ENCODE data around the gene LRBA.

LRBA gene

DNA sequence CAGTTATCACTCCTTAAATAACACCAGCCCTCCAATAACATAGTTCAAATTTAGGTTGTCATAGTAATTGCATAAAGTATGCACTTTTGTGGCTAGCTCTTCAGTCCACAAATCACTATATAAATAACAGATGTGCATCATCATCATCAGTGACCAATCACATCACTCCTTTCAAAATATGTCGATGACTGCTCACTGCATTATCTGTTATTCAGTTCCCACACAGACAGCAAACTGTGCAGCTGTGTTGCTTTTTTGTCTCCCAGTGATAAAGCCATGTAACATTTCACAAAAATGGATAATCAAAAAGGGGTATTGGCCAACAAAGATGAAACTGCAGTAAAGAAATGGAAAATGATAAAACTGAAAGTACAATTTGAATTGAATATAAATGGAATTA, 731.4 kb downstream of the LRBA start:
- DNase-seq (ENCODE audit: low read depth, low spot score), result no peak

DNA sequence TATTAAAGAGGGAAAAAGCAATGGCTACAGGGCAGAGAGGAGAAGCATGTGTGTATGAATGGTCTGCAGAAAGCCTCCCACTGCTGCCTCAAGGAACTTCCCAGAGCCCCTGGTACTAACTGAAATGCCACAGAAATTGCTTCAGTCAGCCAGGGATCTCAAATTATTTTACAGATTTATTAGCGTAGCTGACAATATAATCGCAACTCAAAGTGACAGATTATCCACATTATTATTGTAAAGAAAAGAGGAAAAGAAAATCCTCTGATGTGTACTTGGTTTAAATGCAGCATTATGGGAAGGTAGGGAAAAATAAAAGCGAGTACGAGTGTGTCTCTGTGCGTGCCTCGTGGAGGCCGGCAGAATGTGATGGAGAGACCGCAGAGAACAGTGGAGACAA, 734.1 kb downstream of the LRBA start:
- no peak for DNase-seq (ENCODE audit: low read depth, low spot score)

DNA sequence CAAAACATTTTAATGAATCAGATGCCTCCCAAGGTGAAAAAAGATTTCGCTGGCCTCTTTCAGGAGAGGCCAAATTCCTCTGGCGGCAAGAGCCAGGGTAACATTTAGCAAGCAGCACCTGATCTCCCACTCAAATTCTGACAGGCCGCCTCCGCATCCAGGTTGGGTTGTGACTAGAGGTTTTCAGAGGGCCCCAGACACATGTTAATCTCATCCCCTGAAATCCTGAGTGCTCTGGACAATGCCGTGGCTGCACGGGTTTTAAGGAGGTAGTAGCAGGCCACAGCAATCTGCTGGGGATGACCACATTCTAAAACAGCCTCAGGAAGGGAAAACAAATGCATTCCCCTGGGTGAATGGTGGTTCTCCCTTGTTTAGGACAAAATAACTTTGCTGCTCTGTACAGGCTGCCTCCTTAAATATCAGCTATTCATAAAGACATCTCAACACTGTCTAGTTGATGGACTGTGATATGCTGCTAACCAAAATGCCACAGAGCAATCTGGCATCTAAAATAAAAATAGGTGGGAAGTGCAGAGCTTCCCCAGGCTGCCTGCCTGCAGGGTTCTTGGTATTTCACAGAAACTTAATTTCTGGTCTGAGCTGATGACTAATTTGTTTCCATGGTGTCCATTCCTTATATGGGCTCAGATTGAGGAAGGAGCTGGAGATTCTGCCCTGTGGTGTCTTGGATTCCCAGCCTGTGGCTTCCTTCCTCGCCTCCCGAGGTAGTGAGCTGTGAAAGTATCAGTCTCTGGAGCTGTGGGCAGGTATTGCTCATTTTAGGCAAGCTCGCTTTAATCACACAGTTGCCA, 734.8 kb downstream of the LRBA start:
- DNase-seq (ENCODE audit: low read depth, low spot score), result no peak

DNA sequence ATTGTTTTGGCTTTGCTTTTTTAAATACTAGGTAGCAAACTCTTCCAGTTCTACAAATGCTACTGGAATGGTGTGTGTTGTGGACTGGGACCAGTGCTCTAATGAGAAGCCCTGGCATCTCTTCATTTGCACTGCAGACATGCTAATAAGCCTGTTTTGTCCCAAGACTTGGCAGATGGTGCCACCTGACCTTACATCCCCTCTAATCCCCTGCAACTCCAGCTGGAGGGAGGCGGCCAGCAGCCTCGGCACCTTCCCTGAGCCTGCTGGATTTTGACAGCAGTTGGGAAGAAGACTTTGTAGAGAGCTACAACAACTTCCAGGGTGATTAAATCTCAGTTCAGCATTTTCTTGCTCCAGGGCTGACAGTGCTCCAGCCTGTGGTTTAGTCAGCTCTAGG, 736.9 kb downstream of the LRBA start:
- no peak for DNase-seq (ENCODE audit: low read depth, low spot score)

- no peak for DNase-seq (ENCODE audit: low read depth, low spot score)
Observed at GRCh38 chr4:150268444-150268843, 746.6 kb downstream of the LRBA start.

- no peak for DNase-seq (ENCODE audit: low read depth, low spot score)
Observed at GRCh38 chr4:150265806-150266205, 749.3 kb downstream of the LRBA start.

- no peak for DNase-seq (ENCODE audit: low read depth, low spot score)
Observed at GRCh38 chr4:150264595-150265161, 750.4 kb downstream of the LRBA start.

DNA sequence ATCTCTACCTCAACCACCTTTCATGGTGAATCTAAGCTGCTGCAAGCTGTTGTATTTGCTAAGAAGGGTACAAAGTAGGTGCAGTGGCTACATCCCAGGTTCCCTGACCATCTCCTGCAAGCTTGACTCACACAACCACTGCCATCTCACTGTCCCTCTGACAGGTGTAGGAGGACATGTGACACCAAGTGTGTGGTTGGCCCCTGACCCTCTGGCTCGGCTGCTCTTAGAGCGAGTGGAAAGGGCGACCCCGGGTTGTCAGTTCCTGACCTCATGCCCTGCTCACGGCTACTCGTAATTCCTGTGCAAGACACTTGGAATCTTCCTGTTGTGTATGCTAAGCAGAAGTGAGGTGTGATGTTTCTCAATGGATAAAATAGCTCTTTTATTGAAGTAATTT, 752.5 kb downstream of the LRBA start:
- no peak for DNase-seq (ENCODE audit: low read depth, low spot score)

DNA sequence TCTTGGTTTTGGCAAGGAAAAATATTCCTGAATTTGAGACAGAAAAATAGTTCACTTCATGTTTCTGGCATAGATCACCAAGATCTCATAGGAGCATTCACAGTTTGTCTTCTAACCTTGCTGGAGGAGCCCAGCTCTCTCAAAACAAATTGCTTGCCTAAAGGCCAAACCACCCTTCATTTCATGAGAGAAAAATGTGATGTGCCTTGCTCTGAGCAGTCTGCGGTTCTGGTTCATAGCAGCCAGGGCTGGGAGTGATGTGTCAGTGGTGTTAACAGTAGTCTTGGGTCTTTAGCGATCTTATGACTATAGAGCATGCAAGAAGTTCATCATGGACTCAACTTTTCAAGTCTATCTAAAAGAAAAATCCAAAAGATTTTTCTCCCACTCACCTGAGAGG, 753.5 kb downstream of the LRBA start:
- DNase-seq (ENCODE audit: low read depth, low spot score), result no peak

DNA sequence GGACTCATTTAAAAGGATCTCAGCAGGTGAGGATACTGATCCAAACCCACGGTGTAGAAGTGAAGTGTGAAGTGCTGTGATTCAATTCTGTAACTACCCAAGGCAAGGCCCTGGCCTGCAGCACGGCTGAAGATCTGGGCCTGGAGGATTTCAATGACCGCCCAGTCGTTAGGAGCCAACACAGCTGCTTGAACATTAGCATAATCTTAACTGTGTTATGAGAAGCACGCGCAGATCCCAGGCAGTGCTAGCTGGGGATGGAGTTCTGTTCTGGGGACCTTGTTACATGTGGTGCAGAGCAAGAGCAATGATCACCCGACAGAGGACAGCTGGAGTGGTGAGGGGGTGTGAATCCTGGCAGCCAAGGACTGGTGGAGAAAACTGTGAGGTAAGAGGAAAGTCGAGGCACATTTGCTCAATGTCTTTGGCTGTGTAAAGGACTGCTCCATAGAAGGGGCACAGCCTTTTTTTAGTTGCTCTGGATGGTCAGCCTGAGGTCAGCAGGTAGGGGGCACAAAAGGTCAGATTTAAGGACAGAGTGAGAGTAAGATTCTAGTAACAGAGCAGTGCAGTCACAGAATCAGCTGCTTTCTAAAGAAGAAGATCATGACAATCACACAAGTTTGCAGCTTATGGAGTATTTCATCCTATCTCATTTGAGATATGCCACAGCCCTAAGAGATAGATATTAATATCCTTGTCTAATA, 755.1 kb downstream of the LRBA start:
- DNase-seq (ENCODE audit: low read depth, low spot score), result no peak

DNA sequence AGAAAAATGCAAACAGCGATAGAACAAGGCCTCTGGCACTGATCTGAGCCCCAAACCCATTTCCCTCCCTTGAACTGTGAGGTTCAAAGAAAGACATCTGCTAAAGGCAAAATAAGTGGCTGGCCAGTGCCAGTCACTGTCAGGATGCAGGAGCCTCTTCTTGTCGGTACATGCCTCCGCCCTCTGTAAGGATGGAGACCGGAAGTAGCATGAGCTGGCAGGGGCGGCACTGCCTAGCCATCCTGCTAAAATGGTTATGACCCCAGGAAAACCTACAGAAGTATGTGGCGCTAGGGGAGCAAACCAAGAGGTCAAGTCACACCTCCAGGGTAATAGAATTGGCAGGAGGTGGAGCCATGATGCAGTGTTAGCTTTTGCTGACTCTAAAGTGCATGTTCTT, 756.5 kb downstream of the LRBA start:
- no peak for DNase-seq (ENCODE audit: low read depth, low spot score)

GRCh38 chr4:150256841-150257730, 758.0 kb downstream of the LRBA start:
- DNase-seq (ENCODE audit: low read depth, low spot score), result no peak

GRCh38 chr4:150256225-150256620, 758.9 kb downstream of the LRBA start:
- DNase-seq (ENCODE audit: low read depth, low spot score), result no peak

DNA sequence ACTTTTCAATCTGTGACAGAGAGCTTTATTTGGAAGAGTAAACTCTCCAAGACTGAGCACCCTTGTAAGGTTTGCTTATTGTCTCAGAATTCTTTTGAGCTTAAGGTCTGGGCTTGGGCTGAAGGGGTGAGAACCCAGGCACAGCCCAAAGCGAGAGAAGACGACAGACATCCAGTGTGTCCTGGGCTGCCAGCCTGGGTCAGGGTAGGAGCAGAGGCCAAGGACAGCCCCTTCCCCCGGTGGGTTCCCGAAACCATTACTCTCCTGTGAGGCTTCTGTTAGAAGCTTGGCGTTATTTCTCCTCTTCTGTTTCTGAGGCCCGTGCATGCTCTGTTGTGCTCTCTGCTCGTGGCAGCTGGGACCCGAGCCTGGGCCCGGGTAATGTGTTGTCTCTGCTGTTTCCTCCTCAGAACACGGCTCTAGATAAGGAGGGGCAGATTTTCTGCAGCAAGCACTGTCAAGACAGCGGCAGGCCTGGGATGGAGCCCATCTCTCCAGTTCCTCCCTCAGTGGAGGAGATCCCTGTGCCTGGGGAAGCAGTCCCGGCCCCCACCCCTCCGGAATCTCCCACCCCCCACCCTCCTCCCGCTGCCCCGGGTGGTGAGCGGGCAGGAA, 759.4 kb downstream of the LRBA start:
- no peak for DNase-seq (ENCODE audit: low read depth, low spot score)

DNA sequence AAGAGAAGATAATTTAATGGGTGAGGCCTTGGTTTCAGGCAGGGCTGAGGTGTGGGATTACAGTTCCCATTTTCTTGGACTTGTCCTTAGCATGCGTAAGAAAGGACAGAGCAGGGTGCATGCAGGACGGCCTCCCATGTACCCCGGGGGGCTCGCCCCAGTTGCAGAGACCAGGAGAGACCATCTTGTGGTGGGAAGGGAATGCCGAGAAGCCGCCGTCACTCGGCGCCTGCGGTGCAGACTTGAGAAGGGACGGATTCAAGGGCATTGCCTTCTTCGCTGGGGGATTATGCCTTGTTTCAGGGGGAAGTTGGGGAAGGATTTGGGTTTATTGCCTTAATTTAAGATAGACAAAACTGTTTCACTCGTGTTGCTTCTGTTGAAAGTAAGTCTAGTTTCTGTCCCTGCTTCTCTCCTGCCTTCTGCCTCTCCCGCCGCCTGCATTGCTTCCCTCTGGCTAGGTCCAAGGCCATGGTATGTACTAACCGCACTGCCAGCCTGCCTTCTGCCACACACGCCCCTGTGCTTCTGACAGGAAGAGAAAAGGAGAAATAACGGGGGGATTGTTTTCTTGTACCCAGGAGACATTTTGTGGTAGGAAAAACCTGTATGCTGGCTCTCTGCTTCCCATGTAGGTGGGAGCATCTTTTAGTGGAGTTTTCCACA, 761.0 kb downstream of the LRBA start:
- DNase-seq (ENCODE audit: low read depth, low spot score), result no peak

DNA sequence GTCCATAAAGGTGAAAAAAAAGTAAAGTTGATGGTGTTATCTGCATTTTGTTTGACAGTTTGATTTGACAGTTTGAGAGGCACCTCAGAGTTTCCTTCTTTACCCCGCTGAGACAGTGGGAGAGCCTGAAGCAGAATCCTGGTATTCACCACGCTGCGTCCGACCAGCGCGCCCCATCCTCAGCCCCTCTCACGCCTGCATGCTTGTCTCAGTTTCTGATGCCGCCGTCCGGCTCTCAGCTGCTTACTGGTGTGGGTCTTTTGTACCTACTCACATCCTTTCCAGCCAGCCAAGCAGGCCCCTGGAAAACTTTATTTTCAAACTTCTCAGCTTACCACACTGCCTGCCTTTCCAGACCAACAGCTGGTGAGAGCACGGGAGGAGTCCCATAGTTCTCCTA, 761.7 kb downstream of the LRBA start:
- no peak for DNase-seq (ENCODE audit: low read depth, low spot score)

- no peak for DNase-seq (ENCODE audit: low read depth, low spot score)
Observed at GRCh38 chr4:150252741-150253140, 762.3 kb downstream of the LRBA start.

DNA sequence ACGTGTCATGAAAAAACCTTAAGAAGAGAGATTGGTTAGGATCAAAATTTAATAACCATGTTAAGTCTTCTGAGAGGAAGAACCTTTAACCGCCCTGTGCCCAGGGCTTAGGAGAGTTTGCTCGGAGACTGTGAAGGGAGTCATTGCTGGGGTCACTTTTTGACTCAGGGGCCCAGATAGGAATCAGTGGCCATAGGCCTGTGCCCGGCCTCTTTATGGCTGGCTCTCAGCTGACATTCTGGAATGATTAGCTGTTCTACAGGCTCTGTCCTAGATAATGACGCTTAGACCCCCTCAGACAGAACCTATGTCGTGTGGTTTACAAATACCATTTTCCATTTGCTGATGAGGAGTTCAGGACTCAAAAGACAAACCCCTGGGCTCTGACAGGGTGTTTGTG, 762.8 kb downstream of the LRBA start:
- DNase-seq (ENCODE audit: low read depth, low spot score), result no peak

GRCh38 chr4:150251752-150252190, 763.3 kb downstream of the LRBA start:
- no peak for DNase-seq (ENCODE audit: low read depth, low spot score)

DNA sequence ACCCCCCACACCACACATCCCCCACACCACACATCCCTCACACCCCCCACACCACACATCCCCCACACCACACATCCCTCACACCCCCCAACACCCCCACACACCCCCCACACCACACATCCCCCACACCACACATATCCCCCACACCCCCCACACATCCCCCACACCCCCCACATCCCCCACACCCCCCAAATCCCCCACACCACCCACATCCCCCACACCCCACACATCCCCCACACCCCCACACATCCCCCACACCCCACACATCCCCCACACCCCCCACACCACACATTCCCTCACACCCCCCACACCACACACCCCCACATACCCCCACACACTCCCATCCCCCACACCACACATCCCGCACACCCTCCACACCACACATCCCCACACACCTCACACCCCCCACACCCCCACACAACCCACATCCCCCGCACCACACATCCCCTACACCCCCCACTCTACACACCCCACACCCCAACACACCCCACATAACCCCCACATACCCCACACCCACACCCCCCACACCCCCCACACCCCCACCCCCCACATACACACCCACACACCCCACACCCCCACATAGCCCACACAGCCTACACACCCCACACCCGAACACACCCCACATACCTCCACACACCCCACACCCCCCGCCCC, 764.0 kb downstream of the LRBA start:
- no peak for DNase-seq (ENCODE audit: low read depth, low spot score)

Data from activated naive CD8-positive, alpha-beta T cell treated with anti-CD3 and anti-CD28 coated beads, Interleukin-2, amount 50 U/mL, for 16 hours (primary cell).